NOMO-1 treated with dmso at 0.1 percent for 144 hours (cell line): ENCODE measurements around the gene KRTAP10-7.
"Not testable (repeated sequence)": the region's sequence is repeated elsewhere in the genome, so short reads cannot be mapped to it uniquely, and the experiment has no call there.

Experiments
- DNase-seq: peaks from one replicate; lab custom pipeline; 2025; ENCODE audit not compliant: unreplicated experiment; lab: John Stamatoyannopoulos, UW

KRTAP10-7 gene

DNA sequence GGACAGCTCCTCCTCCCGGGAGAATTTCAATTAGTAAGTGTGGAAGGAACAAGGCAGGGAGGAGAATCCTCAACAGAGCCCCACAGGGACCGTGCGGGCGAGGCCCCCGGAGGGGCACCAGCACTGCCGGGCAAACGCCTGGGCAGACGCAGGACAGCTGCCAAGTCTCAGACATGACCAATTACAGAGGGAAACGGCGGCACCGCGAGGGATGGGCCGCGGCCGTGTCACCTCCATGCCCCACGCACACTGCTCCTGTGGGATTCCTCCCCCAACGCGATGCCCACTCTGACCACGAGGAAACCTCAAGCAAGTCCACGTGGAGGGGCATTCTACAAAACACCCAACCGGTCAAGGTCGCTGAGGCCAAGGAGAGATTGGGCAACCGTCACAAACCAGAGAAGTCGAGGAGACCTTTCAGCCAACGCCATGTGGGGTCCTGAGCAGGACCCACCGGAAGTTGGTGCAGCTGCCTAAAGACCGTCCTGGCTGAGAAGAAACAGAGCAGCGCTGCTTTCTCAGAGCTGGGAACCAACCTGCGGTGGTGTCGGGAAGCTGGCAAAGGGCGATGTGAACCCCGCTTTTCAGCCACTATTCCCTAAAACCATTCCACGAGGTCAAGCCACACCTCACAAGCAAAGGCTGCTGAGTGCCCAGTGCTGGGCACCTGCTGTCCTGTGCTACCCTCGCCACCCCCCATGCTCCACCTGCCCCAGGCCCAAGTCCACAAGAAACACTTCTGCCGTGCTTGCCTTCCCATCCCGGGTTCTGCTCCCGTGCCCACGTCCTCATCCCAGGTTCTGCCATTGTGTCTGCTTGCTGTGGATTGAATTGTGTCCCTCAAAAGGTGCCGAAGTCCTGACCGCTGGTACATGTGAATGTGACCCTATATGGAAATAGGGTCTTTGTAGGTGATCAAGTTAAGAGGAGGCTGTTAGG is 28.3 kb upstream of the KRTAP10-7 start:
- no peak for DNase-seq

DNA sequence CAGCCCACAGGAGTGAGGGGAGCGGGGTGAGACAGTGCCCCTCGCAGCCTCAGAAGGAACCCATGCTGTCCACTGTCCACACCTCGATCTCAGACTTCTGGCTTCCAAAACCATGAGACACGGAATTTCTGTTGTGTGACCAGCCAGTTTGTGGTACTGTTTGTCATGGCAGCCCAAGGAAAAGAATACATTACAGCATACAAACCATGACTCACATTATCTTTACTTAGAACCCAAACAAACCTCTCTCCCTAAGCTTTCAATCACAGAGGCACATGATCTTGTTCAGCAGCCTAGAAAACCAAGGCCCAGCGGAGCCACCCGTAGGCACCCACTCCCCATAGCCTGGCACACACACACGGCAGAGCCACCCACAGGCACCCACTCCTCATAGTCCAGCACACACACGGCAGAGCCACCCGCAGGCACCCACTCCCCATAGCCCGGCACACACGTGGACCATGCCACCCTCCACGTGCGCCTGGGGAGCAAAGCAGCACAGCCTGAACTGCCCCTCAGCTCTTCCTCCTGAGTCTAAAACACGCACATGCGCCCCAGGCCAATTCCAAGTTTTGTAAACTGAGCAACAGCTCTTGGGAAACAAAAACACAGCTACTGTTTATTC is 27.3 kb upstream of the KRTAP10-7 start:
- DNase-seq = no peak

DNA sequence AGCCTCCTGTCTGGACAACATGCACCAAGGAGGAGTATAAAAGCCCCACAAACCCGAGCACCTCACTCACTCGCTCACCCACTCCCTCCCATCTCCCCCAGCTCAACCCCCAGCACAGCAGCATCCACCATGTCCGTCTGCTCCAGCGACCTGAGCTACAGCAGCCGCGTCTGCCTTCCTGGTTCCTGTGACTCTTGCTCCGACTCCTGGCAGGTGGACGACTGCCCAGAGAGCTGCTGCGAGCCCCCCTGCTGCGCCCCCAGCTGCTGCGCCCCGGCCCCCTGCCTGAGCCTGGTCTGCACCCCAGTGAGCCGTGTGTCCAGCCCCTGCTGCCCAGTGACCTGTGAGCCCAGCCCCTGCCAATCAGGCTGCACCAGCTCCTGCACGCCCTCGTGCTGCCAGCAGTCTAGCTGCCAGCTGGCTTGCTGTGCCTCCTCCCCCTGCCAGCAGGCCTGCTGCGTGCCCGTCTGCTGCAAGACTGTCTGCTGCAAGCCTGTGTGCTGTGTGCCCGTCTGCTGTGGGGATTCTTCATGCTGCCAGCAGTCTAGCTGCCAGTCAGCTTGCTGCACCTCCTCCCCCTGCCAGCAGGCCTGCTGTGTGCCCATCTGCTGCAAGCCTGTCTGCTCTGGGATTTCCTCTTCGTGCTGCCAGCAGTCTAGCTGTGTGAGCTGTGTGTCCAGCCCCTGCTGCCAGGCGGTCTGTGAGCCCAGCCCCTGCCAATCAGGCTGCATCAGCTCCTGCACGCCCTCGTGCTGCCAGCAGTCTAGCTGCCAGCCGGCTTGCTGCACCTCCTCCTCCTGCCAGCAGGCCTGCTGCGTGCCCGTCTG is 26.6 kb upstream of the KRTAP10-7 start, which contains the start of gene KRTAP10-4:
TSS of gene KRTAP10-4 (plus strand) at position 100 of the 827 bp plus-strand sequence. CDS start at position 130, 30 bp downstream.
- not testable (repeated sequence) for DNase-seq

DNA sequence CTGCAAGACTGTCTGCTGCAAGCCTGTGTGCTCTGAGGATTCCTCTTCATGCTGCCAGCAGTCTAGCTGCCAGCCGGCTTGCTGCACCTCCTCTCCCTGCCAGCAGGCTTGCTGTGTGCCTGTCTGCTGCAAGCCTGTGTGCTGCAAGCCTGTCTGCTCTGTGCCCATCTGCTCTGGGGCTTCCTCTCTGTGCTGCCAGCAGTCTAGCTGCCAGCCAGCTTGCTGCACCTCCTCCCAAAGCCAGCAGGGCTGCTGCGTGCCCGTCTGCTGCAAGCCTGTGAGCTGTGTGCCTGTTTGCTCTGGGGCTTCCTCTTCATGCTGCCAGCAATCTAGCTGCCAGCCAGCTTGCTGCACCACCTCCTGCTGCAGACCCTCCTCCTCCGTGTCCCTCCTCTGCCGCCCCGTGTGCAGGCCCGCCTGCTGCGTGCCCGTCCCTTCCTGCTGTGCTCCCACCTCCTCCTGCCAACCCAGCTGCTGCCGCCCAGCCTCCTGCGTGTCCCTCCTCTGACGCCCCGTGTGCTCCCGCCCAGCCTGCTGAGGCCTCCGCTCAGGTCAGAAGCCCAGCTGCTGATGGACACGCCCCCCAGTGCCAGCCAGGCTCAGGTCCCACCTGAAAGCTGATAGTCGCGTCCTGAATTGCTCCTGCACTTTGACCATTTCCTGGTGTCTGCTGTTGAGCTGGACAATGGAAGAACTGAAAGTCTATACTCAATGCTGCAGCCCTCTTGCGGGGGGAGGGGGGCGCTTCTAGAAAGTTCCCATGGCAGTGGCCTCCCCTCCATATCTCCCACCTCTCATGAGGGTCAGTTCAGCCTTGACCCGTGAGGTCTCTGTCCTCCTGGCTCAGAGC is 25.7 kb upstream of the KRTAP10-7 start:
- no peak for DNase-seq

DNA sequence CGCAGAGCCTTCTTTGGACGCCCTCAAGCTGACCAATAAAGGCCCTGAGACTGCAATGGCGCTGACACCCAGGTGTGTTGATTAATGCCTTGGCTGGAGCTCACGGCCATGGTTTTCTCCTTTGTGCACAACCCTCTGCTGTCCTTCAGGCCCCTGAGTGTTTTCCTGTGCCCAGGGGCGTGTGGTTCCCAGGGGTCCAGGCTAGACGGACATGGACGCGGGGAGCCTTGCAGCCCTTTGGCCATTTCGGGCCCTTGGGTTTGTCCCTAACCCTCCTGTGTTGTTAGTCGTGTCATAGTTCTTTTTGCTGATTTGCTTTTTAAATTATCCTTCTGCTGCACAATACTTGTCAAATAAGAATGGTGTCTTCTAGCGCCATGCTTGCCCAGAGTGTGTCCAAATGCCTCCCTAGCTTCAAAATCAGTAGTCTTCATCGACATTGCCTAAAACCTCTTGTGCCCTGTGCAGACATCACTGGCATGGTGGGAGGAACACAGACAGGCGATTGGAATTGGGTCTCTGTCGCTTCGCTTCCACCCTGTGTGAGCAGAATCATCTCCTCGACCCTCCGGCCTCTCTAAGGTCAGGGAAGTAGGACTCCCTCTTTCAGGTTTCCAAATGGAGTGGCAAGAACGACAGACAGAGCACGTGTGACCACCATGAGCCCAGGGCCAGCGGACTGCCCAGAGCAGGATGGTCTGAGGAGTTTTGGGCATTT is 24.9 kb upstream of the KRTAP10-7 start:
- DNase-seq = no peak

DNA sequence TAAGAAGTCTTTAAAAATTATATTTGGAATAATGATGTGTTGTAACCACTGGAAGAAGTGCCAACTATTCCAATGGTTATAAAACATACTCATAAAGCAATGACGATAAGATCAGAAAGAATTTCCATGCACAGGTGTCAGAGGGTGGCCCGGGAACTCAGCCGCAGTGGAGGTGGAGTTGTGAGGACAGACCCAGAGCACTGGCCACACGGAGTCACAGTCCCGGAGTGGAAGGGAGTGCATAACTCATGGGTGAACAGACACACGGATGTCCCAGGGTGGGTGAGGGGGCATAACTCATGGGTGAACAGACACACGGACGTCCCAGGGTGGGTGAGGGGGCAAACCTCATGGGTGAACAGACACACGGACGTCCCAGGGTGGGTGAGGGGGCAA is 24.4 kb upstream of the KRTAP10-7 start:
- DNase-seq = no peak

DNA sequence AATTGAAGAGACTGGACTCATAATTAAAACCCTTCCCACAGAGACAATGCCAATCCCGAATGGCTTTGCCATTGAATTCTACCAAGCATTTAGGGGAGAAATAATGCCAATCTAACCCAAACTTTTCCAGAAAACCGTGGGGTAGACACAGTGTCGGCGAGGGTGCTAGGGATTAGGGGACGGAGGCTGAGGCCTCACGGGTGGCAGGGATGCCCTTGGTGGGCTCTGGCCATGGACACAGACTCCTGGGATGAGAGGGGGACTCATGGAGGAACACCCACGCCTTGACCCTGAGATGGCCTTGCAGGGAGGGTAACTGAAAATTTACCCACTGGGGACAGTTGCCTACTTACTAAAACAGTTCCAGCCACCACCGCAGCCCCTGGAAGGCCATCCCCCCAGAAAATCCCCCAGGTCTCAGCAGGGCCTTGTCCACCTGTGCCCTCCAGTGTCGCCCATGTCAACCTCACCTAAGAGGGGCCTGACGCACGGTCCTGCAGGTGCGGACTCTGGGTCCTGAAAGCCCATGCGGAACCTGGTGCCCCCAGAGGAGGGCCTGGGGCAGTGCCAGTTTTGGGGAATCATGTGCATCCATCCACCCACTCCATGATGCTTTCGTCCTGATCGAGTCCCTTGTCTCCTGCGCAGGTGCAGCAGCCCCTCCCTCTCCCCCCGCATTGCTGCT is 21.9 kb upstream of the KRTAP10-7 start:
- DNase-seq = no peak

DNA sequence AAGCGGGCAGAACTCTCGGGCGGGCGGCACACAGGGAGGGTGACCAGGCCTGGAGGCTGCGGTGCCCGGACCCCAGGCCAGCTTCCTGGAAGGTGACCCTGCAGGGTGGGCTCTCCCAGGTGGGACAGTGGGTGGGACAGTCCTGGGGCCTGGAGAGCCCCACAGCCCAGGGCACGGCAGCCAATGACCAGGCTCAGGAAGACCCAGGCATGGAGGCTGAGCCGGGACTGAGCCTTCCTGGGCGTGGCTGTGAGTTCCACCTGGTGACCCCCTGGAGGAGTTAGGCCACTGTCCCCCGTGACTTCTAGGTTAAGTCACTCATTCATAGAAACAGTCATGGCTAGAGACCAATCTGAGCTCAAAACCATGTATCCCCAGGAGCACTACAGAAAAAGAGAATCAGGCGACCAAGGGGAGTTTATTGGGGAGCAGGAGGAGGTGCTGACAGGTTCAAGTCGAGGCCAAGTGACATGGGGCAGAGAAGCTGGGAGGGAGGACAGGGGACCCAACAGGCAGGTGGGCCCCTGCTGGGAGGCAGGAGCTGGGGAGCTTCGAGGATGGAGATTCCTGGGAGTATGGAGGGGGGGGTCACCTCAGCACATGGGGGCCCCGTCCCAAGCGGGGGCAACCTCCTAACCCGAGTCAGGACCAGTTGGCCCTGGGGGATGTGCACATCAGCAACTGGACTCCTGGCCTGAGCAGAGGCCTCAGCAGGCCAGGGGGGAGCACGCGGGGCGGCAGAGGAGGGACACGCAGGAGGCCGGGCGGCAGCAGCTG is 21.2 kb upstream of the KRTAP10-7 start:
- DNase-seq = no peak

DNA sequence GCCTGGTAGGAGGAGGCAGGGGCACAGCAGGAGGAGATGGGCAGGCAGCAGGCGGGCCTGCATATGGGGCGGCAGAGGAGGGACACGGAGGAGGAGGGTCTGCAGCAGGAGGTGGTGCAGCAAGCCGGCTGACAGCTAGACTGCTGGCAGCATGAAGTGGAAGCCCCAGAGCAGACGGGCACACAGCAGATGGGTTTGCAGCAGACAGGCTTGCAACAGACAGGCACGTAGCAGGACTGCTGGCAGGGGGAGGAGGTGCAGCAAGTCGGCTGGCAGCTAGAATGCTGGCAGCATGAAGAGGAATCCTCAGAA is 20.6 kb upstream of the KRTAP10-7 start:
- no peak for DNase-seq

DNA sequence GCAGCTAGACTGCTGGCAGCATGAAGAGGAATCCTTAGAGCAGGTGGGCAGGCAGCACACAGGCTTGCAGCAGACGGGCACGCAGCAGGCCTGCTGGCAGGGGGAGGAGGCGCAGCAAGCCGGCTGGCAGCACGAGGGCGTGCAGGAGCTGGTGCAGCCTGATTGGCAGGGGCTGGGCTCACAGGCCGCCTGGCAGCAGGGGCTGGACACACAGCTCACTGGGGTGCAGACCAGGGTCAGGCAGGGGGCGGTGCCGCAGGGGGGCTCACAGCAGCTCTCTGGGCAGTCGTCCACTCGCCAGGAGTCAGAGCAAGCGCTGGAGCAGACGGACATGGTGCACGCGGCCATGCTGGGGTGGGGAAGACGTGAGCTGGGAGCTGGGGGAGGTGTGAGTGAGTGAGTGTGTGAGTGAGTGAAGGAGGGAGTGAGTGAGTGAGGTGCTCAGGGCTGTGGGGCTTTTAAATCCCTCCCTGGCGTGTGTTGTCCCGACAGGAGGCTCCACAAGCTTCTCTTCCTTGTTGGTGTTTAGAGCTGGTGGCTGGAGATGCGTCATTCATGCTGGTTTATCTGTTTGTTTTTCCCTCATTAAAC is 20.1 kb upstream of the KRTAP10-7 start, which contains the start of gene KRTAP10-5:
TSS of gene KRTAP10-5 (minus strand) at position 374 of the 591 bp plus-strand sequence. CDS start at position 348, 26 bp downstream.
- DNase-seq = not testable (repeated sequence)

DNA sequence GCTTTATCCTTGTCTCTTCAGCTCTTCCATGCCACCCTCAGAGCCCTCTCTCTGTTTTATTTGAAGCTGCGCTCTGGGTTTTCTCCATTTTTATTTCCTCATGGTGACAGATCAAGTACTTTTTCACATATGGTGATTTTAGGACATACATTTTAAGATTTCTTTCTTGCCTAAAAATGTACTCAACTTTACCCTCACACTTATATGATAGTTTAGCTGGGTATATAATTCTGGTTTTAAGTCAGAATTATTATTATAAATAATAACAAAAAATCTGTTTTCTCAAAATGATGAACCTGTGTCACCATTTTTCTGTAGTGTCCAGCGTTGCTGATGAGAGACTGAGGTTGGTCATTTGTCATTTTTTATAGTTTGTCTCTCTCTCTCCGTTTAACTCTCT is 19.2 kb upstream of the KRTAP10-7 start:
- DNase-seq = no peak

DNA sequence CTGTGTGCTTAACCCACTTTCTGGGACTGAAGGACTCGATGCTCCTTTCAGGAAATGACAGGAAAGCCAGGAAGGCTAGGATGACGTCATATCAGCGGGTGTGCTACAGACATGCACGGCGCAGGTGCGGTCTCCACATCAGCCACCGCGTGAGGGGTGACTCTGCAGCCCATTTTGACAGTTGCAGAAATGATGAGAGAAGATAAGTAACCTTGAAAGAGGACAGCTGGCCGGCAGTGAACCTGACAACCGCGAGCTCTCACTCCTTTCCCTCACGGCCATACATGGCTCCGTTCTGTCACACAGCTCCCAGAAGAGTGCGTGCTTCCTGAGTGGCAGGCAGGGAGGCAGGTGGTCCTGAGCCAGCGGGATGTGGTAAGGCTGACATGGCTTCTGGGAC is 18.3 kb upstream of the KRTAP10-7 start:
- no peak for DNase-seq

DNA sequence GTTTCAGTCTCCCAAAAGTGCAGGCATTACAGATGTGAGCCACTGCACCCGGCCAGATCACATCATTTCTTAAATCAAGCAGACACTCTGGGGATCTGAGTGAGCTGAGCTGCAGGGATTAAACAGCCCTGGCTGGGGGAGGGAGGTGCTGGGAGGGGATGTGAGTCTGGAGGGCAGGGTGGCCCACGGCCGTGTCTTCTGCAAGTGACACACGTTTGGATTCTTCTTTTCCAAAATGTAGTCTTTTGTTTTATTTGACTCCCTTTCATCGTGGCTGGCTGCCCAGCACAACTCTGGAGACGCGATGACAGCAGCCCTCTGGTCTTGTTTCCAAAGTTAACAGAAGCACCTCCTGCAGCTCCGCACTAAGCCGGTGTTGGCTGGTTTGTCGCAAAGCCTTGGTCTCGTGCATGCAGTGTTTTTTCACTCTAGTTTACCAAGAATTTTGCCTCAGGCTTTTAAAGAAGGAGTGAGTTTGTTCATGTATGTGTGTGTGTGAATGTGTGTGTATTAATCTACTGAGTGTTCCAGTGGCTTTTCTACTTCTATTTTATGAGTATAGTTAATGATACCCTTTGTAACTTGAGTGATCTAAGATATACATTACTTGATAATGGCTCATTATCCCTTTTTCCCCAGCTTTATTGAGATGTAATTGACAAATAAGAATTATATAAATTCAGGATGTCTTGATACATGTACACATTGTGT is 17.2 kb upstream of the KRTAP10-7 start:
- no peak for DNase-seq

DNA sequence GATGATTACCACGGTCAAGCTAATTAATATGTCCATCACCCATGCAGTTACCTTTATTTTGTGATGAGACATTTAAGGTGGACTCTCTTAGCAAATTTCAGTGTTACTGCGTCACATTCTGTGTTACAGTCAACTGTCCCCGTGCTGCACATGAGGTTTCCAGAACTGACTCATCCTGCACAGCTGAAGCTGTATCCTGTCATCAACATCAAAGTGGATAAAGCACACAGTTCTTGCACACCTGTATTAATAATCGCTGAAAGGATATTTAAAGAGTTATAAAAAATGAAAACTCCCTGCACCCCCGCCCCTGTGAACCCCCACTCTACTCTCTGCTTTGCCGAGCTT is 16.6 kb upstream of the KRTAP10-7 start:
- no peak for DNase-seq

DNA sequence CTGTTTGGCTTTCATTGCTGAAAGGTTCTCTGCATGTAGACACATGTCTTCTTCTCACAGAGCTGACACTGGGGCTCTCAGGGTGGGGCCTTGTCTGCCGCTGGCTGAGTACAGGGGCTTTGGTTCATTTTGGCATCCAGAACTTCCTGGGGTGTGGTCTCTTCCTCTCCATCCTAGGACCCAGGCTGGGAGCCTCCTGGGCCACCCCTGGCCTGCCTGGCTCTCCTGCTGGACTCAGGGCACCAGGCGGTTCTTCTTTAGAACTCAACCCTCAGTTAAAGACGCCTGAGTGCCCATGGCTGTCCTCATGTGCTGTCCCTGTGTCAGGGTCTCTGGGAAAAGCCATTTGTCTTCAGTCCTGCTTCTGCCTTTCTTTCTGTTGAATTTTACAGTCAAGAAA is 14.5 kb upstream of the KRTAP10-7 start:
- DNase-seq = no peak

DNA sequence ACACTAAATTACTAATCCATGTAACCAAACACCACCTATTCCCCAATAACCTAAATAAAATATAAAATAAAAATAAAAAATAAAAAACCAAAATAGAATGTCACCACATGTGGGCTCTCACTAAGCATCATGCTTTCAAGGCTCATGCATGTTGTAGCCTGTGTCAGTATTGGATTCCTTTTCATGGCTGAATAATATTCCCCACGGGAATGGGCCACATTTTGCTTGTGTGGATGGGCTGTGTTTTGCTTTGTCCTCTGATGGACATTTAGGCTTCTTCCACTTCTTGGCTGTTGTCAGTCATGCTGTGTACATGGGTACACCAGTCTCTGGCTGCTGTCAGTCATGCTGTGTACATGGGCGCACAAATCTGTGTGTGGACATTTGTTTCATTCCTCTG is 11.3 kb upstream of the KRTAP10-7 start:
- no peak for DNase-seq

DNA sequence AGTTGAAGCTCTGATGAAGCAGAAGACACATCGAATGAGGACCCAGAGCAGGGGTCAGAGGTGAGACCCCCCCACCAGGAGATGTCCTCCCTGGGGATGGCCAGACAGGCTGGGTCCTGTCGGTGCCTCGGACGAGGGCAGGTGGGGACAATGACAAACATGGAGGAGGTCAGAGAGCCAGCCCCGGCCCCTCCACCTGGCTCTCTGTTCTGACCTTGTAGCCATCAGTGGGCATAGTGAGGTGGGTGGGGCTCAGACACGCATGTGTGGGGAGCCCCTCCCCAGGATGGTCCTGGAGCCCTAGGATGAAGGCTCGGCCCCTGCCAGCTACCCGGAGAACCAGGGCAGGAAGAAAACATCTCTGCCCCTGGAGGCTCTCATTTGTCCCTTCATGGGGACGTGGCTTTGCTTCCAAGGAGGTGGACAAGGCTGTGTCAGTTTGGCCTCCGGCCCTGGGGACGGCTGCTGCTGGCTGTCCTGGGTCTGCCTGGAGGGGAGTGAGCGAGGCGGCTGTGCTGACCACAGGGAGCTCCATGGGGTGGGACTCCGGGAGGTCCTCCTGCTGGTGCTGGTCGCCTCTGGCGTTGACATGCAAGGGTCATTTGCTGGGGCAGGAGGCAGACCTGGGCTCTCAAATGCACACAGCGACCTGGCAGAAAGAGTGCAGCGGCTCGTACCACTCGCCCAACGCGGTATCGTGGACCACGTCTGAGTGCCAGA is 10.7 kb upstream of the KRTAP10-7 start:
- no peak for DNase-seq
